ENCODE results near the gene ZNF764.
"Not testable (repeated sequence)": the region's sequence is repeated elsewhere in the genome, so short reads cannot be mapped to it uniquely, and the experiment has no call there.

The ZNF764 gene

GRCh38 chr16:30557957-30558788, at the start of gene ZNF764:
Gene ZNF764 (minus strand): TSS chr16:30558374. CDS start chr16:30558182, 192 bp downstream.
- DNase-seq, result peak; percentile 98

GRCh38 chr16:30606004-30606403, 47.8 kb upstream of the ZNF764 start:
- no peak for DNase-seq

GRCh38 chr16:30605158-30605557, 47.0 kb upstream of the ZNF764 start:
- DNase-seq, result no peak

GRCh38 chr16:30604316-30604947, 46.3 kb upstream of the ZNF764 start:
- no peak for DNase-seq

GRCh38 chr16:30603945-30604315, 45.8 kb upstream of the ZNF764 start:
- no peak for DNase-seq

GRCh38 chr16:30602616-30603277, 44.6 kb upstream of the ZNF764 start:
- DNase-seq, result no peak

- DNase-seq, result no peak
Measured at GRCh38 chr16:30601966-30602365, 43.8 kb upstream of the ZNF764 start.

- DNase-seq, result no peak
Measured at GRCh38 chr16:30600929-30601328, 42.8 kb upstream of the ZNF764 start.

GRCh38 chr16:30600215-30600614, 42.0 kb upstream of the ZNF764 start:
- no peak for DNase-seq

GRCh38 chr16:30592871-30593270, 34.7 kb upstream of the ZNF764 start:
- no peak for DNase-seq

GRCh38 chr16:30590869-30591268, 32.7 kb upstream of the ZNF764 start:
- not testable (repeated sequence) for DNase-seq

GRCh38 chr16:30589582-30589981, 31.4 kb upstream of the ZNF764 start:
- DNase-seq, result not testable (repeated sequence)

- no peak for DNase-seq
Measured at GRCh38 chr16:30588651-30589050, 30.5 kb upstream of the ZNF764 start.

GRCh38 chr16:30585400-30586191, 27.4 kb upstream of the ZNF764 start, which contains the start of gene ZNF785:
Gene ZNF785 (minus strand): TSS chr16:30585697. CDS start chr16:30585611, 86 bp downstream.
- DNase-seq, result peak; percentile 99

- DNase-seq, result peak; percentile 63
Measured at GRCh38 chr16:30585022-30585399, 26.8 kb upstream of the ZNF764 start.

GRCh38 chr16:30582611-30583340, 24.6 kb upstream of the ZNF764 start:
- DNase-seq, result no peak

GRCh38 chr16:30581457-30581856, 23.3 kb upstream of the ZNF764 start:
- no peak for DNase-seq

GRCh38 chr16:30574678-30575077, 16.5 kb upstream of the ZNF764 start:
- DNase-seq, result no peak

GRCh38 chr16:30571445-30572322, 13.5 kb upstream of the ZNF764 start, which contains the start of gene ZNF688:
Gene ZNF688 (minus strand): TSS chr16:30571714. CDS start chr16:30571629, 85 bp downstream.
- DNase-seq, result peak; percentile 96

GRCh38 chr16:30570636-30571444, 12.7 kb upstream of the ZNF764 start:
- DNase-seq, result peak; percentile 36

Data from NCI-H1092 treated with DMSO at 0.1 percent for 48 hours (cell line).